K562 (cell line): ENCODE results near the gene MRPL16. TPM values are rescaled to one million over a fixed set of nuclear protein-coding genes. Genes with fewer than 3 reads are reported as not detected.

ENCODE experiments used
- ARHGAP35 ChIP-seq: fragments of 450-650 bp; IDR thresholded peaks from 2 replicates; pipeline ENCODE4 v1.6.1; 2018; ENCODE audit not compliant: partially characterized antibody
- ESRRB ChIP-seq: fragments of 250-450 bp; sonication (Bioruptor Pico); IDR thresholded peaks from 2 replicates; pipeline ENCODE4 v1.5.0; 2020; ENCODE audit warnings: mild to moderate bottlenecking, moderate library complexity, borderline replicate concordance
- FOSL1 ChIP-seq: fragments of 200-800 bp; sonication (Bioruptor generic); conservative IDR thresholded peaks from 2 replicates; pipeline ENCODE4 v1.6.1; 2016; ENCODE audit warnings: missing genetic modification characterization, missing compliant biosample characterization
- GABPB1 ChIP-seq: sonication (generic); formaldehyde crosslinking; IDR thresholded peaks from 2 replicates; pipeline ENCODE4 v1.8.0; 2022; ENCODE audit warnings: mild to moderate bottlenecking, missing genetic modification reagents
- KDM1A ChIP-seq, 2 experiments: fragments of 450-650 bp; IDR thresholded peaks; 2 replicates each; pipeline ENCODE4 v1.6.1; 2016; ENCODE audit warnings: mild to moderate bottlenecking in 2 of 2
- LCOR ChIP-seq: sonication (generic); formaldehyde crosslinking; IDR thresholded peaks from 2 replicates; pipeline ENCODE4 v1.8.0; 2022; ENCODE audit warnings: mild to moderate bottlenecking, missing genetic modification reagents
- MBD1 ChIP-seq: fragments of 250-450 bp; sonication (Bioruptor Pico); IDR thresholded peaks from 2 replicates; pipeline ENCODE4 v1.8.0; 2022; ENCODE audit warnings: inconsistent platforms
- NFRKB ChIP-seq: fragments of 450-650 bp; IDR thresholded peaks from 2 replicates; pipeline ENCODE4 v1.6.1; 2016; ENCODE audit warnings: low read depth
- PBX2 ChIP-seq, 2 experiments: IDR thresholded peaks in 1 of 2; conservative IDR thresholded peaks in 1 of 2; 2 replicates each; pipeline ENCODE4 v1.6.1; 2016; ENCODE audit warnings: low read depth in 2 of 2, mild to moderate bottlenecking in 1 of 2, missing compliant biosample characterization in 1 of 2, missing genetic modification characterization in 1 of 2, moderate library complexity in 1 of 2
- PHF8 ChIP-seq: fragments of 200-600 bp; sonication (generic); IDR thresholded peaks from 2 replicates; pipeline ENCODE4 v1.6.1; 2012; ENCODE audit warnings: mixed run types, mild to moderate bottlenecking, inconsistent platforms, low read length, moderate library complexity, borderline replicate concordance
- POLR2H ChIP-seq: IDR thresholded peaks from 2 replicates; pipeline ENCODE4 v1.6.1; 2016; ENCODE audit warnings: missing genetic modification characterization, low read depth, mild to moderate bottlenecking, control low read depth, missing compliant biosample characterization, moderate library complexity
- PREB ChIP-seq: sonication (generic); formaldehyde crosslinking; IDR thresholded peaks from 2 replicates; pipeline ENCODE4 v1.8.1; 2023; ENCODE audit warnings: mild to moderate bottlenecking, missing genetic modification reagents
- RBM15 ChIP-seq: fragments of 200-400 bp; formaldehyde crosslinking; IDR thresholded peaks from 2 replicates; pipeline ENCODE4 v1.6.1; 2018; ENCODE audit warnings: mild to moderate bottlenecking, low read length, moderate library complexity; ENCODE audit not compliant: insufficient read depth
- ZNF12 ChIP-seq: sonication (generic); formaldehyde crosslinking; IDR thresholded peaks from 2 replicates; pipeline ENCODE4 v1.4.0; 2020; ENCODE audit warnings: mild to moderate bottlenecking, missing genetic modification reagents
- polyA plus RNA-seq, 8 experiments: library from polyadenylated mRNA; depleted of rRNA in 4 of 8; stranded (reverse) in 5 of 8; unstranded in 3 of 8; fragments of >200 nt; fragmentation: Nextera tagmentation in 2 of 8; fragmentation: Illumina TruSeq in 1 of 8; extraction: Ambion mirVana in 2 of 8; extraction: Trizol in 1 of 8; gene quantifications; 2 replicates each; pipeline versions ENCODE4 v1.2.1 to v1.2.3, GENCODE V29; 2011 to 2014; ENCODE audit warnings: inconsistent platforms in 1 of 8, missing spikeins in 1 of 8
- total RNA-seq, 7 experiments: library from RNA; depleted of rRNA in 6 of 7; stranded (reverse); fragments of >200 nt in 6 of 7; fragmentation: Illumina TruSeq in 2 of 7; extraction: Trizol in 2 of 7; gene quantifications; 2 replicates each; pipeline versions ENCODE4 v1.2.1 to v1.2.3, GENCODE V29; 2011 to 2021; ENCODE audit warnings: low replicate concordance in 1 of 7
- TF ChIP-seq, protein P1 (sequence below): sonication (generic); formaldehyde crosslinking; IDR thresholded peaks from 2 replicates; pipeline ENCODE4 v1.8.0; 2022; ENCODE audit warnings: mild to moderate bottlenecking, missing genetic modification reagents
- TF ChIP-seq, protein P2 (sequence below): fragments of 450-650 bp; formaldehyde crosslinking; IDR thresholded peaks from 2 replicates; pipeline ENCODE4 v1.4.0; 2020; ENCODE audit warnings: mild to moderate bottlenecking

The MRPL16 gene
- total and polyA plus RNA-seq, 9 of the 15 experiments (the other 6 are each of a cell fraction or from before 2014, with no cell fraction given): 63.3 to 209 (median 157) TPM

DNA sequence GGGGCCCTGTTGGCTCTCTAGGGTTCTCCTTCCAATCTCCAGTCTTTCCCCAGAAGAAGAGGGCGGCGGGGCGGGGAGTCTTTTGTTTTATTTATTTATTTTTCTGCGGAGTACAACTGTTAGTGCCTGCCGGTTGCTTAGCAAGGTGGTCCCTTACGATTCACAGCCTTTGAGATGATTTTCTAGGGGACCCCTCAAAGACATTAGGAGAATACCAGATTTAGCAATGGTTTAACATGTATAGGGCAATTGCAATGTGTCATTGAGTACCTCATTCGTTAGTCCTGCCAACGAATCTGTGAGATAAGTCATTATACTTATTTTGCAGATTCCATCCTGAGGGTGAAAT is 307 bp upstream of the MRPL16 start (continued):
- TF ChIP-seq PBX2 (CRISPR knock-in tag; IDR thresholded peaks at IDR 0.05; ENCODE audit: low read depth) (no peak), PBX2 (tag; conservative IDR thresholded peaks at IDR 0.05; ENCODE audit: low read depth) (no peak), PREB (CRISPR knock-in tag) (no peak), POLR2H (tag) (peak; percentile 50), KDM1A (IDR thresholded peaks at IDR 0.05) (no peak), FOSL1 (tag) (0 out of 2 replicates have a peak, but pooled peaks have one; percentile 20), ZNF12 (CRISPR knock-in tag) (0 out of 2 replicates have a peak, but pooled peaks have one; percentile 1), MBD1 (CRISPR knock-in tag) (no peak), ARHGAP35 (no peak), GABPB1 (no peak), ESRRB (CRISPR knock-in tag) (no peak), RBM15 (no peak), NFRKB (0 out of 2 replicates have a peak, but pooled peaks have one; percentile 16), LCOR (CRISPR knock-in tag) (0 out of 2 replicates have a peak, but pooled peaks have one; percentile 3), PHF8 (no peak)
- TF ChIP-seq, protein P1, sequence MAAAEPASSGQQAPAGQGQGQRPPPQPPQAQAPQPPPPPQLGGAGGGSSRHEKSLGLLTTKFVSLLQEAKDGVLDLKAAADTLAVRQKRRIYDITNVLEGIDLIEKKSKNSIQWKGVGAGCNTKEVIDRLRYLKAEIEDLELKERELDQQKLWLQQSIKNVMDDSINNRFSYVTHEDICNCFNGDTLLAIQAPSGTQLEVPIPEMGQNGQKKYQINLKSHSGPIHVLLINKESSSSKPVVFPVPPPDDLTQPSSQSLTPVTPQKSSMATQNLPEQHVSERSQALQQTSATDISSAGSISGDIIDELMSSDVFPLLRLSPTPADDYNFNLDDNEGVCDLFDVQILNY (CRISPR knock-in tag): no peak
- TF ChIP-seq, protein P2, sequence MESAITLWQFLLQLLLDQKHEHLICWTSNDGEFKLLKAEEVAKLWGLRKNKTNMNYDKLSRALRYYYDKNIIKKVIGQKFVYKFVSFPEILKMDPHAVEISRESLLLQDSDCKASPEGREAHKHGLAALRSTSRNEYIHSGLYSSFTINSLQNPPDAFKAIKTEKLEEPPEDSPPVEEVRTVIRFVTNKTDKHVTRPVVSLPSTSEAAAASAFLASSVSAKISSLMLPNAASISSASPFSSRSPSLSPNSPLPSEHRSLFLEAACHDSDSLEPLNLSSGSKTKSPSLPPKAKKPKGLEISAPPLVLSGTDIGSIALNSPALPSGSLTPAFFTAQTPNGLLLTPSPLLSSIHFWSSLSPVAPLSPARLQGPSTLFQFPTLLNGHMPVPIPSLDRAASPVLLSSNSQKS (CRISPR knock-in tag): no peak
